GM19372 (cell line): Measurements from ENCODE around the gene ESYT2.

ENCODE experiments used
- ATAC-seq: cut with Tn5 transposase; IDR thresholded peaks from one replicate; pipeline ENCODE4 v1.9.1; 2021; ENCODE audit warnings: mild to moderate bottlenecking, low read depth, moderate library complexity; ENCODE audit not compliant: unreplicated experiment

ESYT2 gene

DNA sequence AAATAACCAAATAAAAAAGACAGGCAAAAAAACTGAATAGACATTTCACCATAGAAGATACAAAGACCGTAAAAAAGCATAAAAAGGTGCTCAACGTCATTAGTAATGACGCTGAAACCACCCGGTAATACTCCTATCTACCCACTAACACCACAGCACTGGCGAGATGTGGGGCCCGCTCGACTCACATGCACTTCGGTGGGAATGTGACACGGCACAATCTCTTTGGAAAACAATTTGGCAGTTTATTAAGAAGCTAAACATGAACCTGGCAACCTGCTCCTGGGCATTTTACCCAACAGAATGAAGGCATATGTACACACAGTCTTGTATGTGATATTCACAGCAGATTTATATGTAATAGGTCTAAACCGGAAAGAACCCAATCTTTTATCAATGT is 81.9 kb downstream of the ESYT2 start:
- no peak for ATAC-seq

DNA sequence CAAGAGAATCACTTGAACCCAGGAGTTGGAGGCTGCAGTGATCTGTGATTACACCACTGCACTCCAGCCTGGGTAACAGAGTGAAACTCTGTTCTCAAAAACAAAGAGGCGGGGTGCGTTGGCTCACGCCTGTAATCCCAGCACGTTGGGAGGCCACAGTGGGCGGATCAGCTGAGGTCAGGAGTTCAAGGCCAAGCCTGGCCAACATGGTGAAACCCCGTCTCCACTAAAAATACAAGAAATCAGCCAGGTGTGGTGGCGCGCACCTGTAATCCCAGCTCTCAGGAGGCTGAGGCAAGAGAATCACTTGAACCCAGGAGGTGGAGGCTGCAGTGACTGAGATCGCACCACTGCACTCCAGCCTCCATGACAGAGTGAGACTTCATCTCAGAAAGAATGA is 82.4 kb downstream of the ESYT2 start:
- no peak for ATAC-seq

DNA sequence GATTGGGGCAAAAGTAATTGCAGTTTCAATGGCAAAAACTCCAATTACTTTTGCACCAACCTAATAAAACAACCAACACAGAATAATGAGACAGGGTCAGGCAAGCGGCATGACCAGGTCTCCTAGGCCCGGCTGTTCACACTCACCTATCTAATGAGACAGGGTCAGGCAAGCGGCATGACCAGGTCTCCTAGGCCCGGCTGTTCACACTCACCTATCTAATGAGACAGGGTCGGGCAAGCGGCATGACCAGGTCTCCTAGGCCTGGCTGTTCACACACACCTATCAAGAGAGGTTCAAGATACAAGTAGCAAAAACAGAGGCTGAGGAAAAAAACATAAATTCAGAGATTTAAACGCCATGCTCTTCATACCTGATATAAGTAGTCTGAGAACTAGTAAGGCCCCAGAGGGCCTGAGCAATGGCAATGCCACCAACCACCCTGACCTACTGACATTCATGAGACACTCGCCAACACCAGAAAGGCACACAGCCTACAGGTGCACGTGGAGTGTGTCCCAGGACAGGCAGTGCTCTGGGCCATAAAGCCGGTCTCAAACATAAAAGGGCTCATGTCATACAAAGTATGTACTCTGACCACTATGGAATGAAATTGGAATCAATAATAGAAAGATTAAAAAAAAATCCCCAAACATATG is 84.1 kb downstream of the ESYT2 start:
- no peak for ATAC-seq

DNA sequence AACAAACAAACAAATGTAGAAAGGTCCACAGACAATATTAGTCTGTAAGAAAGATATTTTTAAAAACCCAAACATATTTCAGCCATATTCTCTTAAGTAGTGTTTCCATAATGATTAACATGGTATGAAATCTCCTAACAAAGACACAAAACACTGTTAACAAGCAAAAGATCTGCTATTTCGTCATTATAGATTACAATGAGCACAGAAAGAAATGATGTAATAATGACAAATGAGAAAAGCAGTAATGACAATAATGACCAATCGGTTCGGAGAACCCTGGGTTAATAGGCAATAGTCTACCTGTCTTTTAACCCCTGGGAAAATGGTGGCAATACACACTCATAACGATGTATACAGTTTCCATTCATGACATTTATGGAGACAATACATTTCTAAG is 85.2 kb downstream of the ESYT2 start:
- ATAC-seq = no peak

DNA sequence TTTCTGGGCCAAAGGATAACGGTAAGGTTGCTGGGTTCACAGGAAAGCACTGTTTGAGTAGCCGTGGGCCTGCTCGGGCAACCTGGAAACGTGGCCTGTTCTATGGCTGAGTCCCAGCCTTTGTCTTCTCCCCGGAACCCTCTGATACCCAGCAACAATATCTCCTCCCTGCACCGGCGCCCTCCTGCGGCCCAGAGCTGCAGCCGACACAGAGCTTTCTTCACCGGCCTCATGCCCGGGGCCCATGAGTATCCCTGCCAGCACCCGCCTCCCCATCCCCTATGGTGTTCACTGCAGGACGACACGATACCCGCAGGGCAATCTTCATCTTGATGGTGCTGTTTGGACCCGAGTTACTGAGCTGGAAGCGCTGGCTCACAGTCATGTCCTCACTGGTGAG is 86.1 kb downstream of the ESYT2 start:
- ATAC-seq = no peak

DNA sequence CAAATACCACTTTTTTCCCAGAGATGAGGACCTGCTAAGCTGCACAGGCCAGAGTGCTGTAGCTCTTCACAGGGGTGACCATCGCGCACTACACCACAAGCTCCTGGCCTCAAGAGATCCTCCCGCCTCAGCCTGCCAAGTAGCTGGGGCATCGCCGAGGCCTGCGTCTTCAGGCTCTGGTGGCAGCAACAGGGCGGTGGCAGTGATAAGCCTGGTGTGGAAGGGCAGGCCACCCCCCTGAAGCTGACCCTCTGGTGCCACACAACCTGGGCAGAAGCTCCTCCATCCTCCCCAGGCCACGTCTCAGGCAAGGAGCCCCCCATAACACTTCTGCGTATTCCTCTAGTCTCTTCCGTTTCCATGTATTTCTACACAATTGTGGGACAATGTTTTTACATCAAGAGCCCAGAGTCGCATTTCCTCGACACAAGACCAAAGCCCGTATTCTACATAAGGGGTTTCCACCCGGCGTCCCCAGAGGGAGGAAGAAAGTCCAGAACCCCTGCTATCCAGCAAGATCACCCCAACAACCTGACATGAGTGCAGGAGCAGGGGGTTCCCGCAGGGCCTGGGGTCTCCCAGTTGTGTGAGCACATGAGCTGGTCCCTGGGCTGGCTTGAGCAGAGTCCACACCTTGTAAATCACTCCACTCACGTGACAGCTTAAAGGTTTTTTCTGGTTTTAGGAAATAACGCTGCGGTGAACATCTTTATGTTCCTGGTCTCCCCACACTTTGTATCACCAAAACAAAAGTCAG is 87.1 kb downstream of the ESYT2 start:
- no peak for ATAC-seq

DNA sequence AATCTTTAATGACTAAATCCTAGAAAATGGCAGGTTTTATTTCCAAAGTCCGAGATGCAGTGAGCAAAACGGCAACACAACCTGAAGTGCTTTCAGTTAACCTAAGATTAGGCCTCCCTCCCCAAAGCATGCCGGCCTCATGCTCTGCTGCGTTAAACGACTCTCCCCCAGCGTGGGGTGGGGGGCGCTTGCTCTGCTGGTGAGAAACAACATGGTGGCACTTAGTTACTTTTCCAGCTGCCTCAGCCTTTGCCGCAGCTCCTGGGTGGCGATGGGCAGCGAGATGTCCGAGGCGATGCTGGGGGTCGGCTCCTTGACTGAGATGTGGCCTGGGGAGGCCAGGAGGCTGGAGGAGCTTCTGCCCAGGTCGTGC is 88.0 kb downstream of the ESYT2 start:
- ATAC-seq = no peak

DNA sequence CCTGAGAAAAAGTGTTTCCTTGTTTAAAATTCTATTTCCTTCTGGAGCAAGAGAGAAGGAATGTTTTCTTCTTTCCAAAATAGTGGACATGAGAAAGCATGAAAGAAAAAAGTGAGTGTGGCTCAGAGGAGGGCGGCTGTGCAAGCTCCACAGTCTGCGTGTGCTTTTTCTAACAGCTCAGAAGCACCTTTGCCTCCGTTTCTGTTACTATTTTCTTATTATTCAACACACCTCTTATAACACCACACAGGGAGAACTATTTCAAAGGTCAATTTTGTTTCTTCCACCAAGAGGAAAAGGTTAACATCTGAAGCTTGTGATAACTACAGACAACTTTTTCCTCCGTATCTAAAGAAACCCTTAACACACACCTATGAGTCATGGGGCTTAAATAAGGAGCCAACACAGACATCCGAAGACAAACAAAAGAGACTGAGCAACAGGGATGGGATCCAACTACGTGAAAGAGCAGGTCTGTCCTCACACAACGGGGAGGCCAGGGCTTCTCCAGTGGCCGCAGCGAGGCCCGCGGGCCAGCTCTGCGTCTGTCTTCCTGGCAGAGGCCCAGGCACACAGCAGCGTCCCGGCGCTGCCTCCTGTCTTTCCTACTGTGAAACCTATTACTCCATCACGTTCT is 88.5 kb downstream of the ESYT2 start:
- no peak for ATAC-seq

DNA sequence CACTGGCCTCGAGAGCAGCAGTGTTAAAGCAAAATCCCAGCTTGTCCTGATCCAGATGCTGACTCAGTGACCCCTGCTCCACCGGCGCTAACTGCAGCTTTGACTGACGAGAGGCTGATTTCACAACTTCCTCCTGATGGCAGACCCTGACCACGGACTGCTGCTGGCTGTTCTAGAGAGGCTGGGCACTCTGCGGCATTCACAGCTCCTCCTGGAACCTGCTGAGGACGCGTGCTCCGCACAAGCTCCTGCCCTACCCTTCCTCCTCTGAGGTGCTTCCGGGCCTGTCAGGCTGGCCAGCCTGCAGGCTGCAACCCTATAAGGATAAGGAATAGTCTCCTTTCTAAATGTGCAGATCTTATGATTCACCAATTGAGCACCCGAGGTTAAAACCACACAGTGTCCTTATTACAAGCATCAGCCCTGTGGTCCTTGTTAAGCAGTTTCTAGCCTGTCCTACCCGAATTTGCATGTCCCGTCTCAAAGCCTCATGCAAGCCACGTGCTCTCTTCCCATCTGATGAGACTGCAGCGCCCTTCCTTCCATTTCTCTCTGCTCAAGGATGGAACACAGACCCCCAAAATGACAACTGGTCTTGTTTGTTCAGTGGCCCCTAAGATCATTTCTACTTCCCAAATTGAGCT is 89.2 kb downstream of the ESYT2 start:
- no peak for ATAC-seq

DNA sequence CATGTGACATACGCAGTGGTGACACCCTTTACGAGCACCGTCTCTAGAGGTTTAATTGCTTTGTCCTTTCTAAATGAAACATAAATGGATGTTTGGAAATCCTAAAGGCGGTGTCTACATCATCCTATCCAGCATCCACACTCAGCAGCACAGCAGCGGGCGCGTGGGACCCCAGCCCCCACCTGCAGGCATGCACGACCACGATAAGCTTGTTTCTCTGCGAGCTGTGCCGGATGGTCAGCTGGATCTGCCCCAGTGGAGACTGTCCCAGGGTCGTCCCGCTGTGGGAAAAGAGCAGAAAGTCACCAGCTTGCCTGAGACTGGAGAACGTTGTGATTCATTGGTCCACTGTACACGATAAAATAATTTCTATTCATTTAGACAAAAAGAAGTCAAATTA is 90.5 kb downstream of the ESYT2 start:
- no peak for ATAC-seq

DNA sequence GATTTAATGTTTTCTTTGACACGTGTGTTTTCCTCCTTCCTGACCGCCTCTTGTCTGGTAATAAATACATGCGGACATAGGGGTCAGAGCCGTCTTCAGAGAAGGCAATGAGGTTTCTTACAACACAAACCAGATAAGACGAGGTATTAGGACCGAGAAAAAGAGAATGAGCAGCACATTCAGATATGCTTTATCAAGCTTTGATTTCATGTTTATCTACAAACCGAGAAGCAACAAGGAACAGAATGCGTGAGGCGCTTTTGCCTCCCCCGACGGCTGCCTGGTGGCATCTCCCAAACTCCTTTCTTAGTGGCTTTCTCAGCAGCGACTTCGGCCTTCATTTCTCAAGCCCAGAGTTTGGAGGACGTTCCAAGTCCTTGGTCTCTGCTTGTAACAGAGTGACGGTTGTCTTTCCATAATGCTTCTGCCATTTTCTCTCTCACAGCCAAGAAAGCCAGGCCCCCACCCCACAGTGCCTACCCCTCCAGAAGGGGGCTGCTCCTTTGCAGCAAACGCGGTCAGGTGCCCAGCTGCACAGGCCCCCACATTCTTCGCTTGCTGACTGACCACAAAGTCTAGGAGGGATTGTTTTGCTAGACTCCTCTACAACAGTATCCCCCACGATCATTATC is 92.1 kb downstream of the ESYT2 start:
- ATAC-seq = no peak

DNA sequence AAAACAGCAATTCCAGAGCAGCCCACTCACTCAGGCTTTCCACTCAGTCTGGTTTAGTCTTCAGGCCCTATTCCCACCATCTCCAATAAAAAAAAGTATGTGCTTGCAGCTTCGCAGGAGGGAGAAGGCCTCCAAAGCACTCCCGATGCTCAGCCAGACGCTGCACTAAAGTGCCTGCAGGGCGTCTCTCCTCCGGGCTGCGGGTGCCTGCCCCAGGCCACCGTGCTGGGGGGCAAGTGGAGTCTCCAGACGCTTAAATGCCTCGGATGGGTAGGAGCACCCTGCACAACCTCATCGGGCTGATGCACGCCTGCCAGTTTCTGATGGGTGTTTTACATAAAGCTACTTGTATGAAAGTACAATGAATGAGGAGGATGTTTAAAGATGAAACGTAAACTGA is 93.4 kb downstream of the ESYT2 start:
- no peak for ATAC-seq

DNA sequence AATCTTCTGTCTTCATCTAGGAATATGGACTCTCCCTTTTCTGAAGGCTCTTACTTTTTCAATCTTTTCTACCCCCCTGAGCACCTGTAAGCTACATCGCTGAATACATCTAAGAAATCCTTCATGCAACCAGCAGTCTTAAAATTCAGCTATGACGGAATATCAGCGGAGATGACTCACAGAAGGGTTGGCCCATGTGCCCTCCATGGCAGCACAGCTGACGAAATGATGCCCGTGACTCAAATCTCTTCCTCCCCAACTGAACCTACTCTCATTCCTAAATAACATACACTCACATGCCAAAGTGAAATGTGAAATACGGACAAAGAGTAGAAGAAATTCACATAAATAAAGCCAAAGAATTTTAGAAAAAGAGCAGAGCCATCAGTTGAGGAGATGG is 94.4 kb downstream of the ESYT2 start:
- ATAC-seq = no peak

DNA sequence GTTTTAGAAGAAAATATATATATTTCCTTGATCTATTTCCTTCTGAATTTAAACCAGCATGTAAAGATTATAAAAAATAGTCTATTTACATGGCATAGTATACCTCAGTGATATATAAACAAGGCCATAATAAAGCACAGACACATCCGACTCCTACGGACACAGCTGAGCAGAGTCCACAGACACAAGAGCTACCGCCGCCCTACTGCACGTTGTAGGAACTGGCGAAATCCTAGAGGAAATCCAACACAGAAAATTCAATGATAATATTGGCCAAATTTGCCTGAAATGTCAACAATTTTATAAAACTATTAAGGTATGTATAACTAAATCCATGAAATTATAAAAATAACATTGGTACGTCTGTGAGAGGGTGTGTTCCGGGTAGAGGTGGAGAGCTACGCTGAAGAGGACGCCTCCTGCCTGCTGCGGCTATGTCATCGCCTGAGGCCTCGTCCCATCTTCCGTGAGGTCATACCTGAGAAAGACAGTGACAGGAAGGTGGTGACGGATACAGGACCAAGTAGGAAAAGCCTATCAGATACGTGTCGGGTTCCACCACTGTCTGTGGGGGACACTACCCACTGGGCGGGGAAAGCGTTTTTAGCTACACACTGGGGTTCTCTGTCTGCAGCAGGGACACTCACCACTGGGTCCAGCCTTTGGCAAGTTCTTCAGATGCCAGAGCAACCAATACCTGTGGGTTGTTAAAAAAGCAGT is 95.4 kb downstream of the ESYT2 start:
- no peak for ATAC-seq

DNA sequence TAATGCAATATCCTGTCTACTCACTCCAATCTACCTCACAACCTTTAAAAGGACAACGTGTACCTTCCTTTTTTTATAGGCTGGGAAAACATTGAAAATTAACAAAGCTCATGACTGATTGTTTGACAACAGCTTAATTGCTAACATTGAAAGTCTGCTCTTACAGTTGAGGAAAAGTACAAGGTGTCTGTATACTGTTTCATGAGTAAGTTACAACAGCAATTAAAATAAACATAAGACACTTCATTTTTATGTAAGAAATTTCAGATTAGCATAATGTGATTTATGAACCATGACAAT is 96.1 kb downstream of the ESYT2 start:
- no peak for ATAC-seq

DNA sequence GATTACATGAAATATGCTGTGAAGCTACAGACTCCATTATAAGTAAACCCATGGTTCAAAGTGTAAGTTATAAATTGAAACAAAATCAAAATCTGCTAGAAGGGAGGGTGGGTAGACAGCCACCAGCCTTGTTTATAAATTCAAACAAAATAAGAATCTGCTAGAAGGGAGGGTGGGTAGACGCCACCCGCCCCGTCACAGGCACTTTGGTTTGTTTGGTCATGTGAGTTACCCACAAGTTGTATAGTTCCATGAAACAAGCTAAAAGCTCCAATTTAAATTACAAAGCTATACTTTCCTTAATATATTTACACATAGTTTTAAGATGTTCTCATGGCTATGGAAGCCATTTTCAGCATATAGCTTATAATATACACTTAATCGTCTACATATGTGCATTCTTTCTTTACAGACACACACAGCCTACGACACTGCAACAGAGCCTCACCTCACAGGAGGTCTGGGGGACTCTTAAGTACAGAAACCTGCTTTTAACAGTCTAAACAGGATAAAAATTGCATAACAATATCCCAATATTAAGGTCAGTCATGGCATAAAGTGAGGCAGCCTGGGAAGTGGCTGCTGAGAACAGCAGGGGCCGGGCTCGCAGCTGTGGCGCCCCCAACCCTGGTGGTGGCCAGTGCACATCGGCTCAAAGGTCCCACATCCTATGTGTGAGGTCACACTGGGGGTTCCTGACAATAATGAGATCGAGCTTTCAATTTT is 96.7 kb downstream of the ESYT2 start:
- ATAC-seq = no peak

DNA sequence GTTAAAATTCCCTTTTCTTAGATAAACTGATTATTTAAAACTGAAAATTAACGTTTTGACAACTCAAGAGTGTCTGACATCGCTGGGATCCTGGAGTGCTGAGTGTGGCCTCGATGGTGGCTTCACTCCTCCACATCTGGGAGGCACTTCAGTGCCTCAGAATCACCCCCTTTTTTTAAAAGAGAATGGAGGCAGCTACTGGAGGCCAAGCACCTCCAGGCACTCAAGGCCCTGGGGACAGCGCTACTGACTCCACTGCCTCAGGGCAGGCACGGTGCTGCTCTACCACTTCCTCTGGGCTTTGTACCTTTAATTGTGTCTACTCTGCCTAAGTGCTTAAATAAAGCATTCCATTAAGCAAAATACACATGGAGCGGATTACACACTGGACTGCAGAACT is 97.5 kb downstream of the ESYT2 start:
- no peak for ATAC-seq

DNA sequence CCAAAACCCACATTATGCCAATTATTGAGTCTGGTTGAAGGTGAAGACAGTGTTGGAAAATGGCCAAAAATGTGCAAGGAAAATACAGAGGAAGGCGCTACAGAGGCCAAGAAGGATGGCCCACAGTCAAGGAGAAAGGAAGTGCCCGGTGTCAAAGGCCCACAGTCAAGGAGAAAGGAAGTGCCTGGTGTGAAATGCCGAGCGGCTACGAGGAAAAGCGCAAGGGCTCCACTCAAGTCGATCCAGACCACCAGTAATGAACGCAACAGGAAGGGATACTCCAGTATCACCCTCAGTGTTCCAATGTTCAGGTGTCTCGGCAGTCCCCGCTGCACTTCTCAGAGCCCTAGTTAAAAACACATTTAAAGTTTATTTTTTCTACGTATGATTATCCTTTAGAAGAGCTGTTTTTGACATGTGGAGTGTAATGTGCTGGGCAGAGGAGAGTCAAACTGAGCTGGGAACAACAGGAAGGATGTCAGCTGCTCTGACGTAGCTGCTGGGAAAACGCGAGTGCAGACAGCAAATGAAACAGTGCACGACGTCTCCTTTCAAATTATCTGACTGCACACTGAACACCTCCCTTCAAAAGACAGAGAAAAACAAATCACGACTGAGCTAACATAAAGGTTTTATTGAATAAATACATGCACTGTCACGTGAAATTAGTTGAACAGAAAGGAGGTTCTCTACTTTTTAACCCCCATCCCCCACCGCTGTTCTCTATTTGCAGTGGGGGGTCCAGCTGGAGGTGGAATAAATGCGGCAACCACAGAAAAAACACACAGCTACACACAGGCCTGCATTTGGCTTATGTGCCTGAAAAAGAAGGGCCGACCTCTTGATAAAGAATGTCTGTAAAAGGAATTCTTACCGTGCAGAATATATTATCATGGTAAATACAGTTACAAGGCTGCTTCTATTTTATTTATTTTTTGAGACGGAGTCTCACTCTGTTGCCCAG is 98.6 kb downstream of the ESYT2 start:
- no peak for ATAC-seq
